HG03097 (cell line): ENCODE data around the gene CAPS.
"Not testable (repeated sequence)": the region's sequence is repeated elsewhere in the genome, so short reads cannot be mapped to it uniquely, and the experiment has no call there.

ENCODE experiments used
- ATAC-seq: cut with Tn5 transposase; IDR thresholded peaks from one replicate; pipeline ENCODE4 v1.9.1; 2021; ENCODE audit not compliant: unreplicated experiment, low FRiP score

Gene CAPS

GRCh38 chr19:5953680-5954213 is 39.7 kb downstream of the CAPS start:
- ATAC-seq: no peak

GRCh38 chr19:5954293-5954692 is 40.2 kb downstream of the CAPS start:
- no peak for ATAC-seq

- no peak for ATAC-seq
Measured at GRCh38 chr19:5955636-5955935, 41.5 kb downstream of the CAPS start.

- ATAC-seq: no peak
Measured at GRCh38 chr19:5956323-5956722, 42.3 kb downstream of the CAPS start.

GRCh38 chr19:5956728-5957127 is 42.7 kb downstream of the CAPS start:
- ATAC-seq: no peak

GRCh38 chr19:5957170-5957569 is 43.1 kb downstream of the CAPS start:
- no peak for ATAC-seq

GRCh38 chr19:5958074-5958850 is 44.2 kb downstream of the CAPS start:
- ATAC-seq: no peak

GRCh38 chr19:5958851-5959122 is 44.7 kb downstream of the CAPS start:
- ATAC-seq: no peak

- ATAC-seq: no peak
Measured at GRCh38 chr19:5959260-5960004, 45.4 kb downstream of the CAPS start.

GRCh38 chr19:5960005-5961001 is 46.2 kb downstream of the CAPS start:
- ATAC-seq: no peak

GRCh38 chr19:5961641-5961968 is 47.6 kb downstream of the CAPS start:
- ATAC-seq: not testable (repeated sequence)

- peak; percentile 60 for ATAC-seq
Measured at GRCh38 chr19:5961969-5962945, 48.2 kb downstream of the CAPS start.

GRCh38 chr19:5963259-5963658 is 49.2 kb downstream of the CAPS start:
- not testable (repeated sequence) for ATAC-seq

GRCh38 chr19:5963855-5964254 is 49.8 kb downstream of the CAPS start:
- no peak for ATAC-seq

GRCh38 chr19:5964816-5965565 is 50.9 kb downstream of the CAPS start:
- no peak for ATAC-seq
